ENCODE results near the gene ZFP36L1. TPM values are rescaled to one million over a fixed set of nuclear protein-coding genes. Genes with fewer than 3 reads are reported as not detected.

Gene ZFP36L1
- total and polyA plus RNA-seq, 10 of the 15 experiments (the other 5 are each of a cell fraction or from before 2014, with no cell fraction given): 22.0 to 184 (median 66.1) TPM

- TF ChIP-seq CUX1 (IDR thresholded peaks at IDR 0.05; ENCODE audit: insufficient replicate concordance, low read depth, low read length) (peak; percentile 31), ZBTB11 (CRISPR knock-in tag; IDR thresholded peaks at IDR 0.05) (no peak), RELA (IDR thresholded peaks at IDR 0.05; ENCODE audit: borderline replicate concordance, partially characterized antibody) (peak; percentile 97), BMI1 (IDR thresholded peaks at IDR 0.05; ENCODE audit: borderline replicate concordance) (no peak), CEBPZ (IDR thresholded peaks at IDR 0.05; ENCODE audit: low read depth, low read length) (no peak), MTA2 (IDR thresholded peaks at IDR 0.05; ENCODE audit: low read depth) (peak; percentile 65; the same call in 1 of the 2 replicates), JUND (IDR thresholded peaks at IDR 0.05; ENCODE audit: low read depth, low read length) (peak; percentile 58; the same call in 1 of the 2 replicates), POLR2AphosphoS5 (IDR thresholded peaks at IDR 0.05; ENCODE audit: low read length) (peak; percentile 43), SMC3 (IDR thresholded peaks at IDR 0.05; ENCODE audit: borderline replicate concordance, low read length) (0 out of 2 replicates have a peak, but pooled peaks have one; percentile 4), FOS (IDR thresholded peaks at IDR 0.05; ENCODE audit: borderline replicate concordance, extremely low read depth, insufficient read length) (no peak), RAD51 (IDR thresholded peaks at IDR 0.05) (no peak), BCL3 (IDR thresholded peaks at IDR 0.05; ENCODE audit: borderline replicate concordance, insufficient read depth, low read depth, low read length, poor library complexity, severe bottlenecking) (peak; percentile 47), BRCA1 (IDR thresholded peaks at IDR 0.05; ENCODE audit: low read depth, low read length) (no peak), PKNOX1 (IDR thresholded peaks at IDR 0.05) (peak; percentile 63)
These were observed 28.3 kb upstream of the ZFP36L1 start (continued) for GRCh38 chr14:68820999-68821683.

Data from GM12878 (cell line).